ENCODE results near the gene ACP7.

ACP7 gene

GRCh38 chr19:39152066-39152465, 67.9 kb downstream of the ACP7 start:
- no peak for DNase-seq

- DNase-seq, result no peak
These were observed 70.0 kb downstream of the ACP7 start for GRCh38 chr19:39154100-39154628.

GRCh38 chr19:39154629-39155100, 70.5 kb downstream of the ACP7 start:
- no peak for DNase-seq

GRCh38 chr19:39155114-39155700, 71.0 kb downstream of the ACP7 start:
- DNase-seq, result no peak

GRCh38 chr19:39155741-39156140, 71.6 kb downstream of the ACP7 start:
- DNase-seq, result no peak

- DNase-seq, result no peak
These were observed 72.4 kb downstream of the ACP7 start for GRCh38 chr19:39156326-39157230.

- DNase-seq, result no peak
These were observed 73.3 kb downstream of the ACP7 start for GRCh38 chr19:39157275-39157996.

- DNase-seq, result no peak
These were observed 73.8 kb downstream of the ACP7 start for GRCh38 chr19:39157997-39158389.

GRCh38 chr19:39158646-39159260, 74.6 kb downstream of the ACP7 start:
- no peak for DNase-seq

- no peak for DNase-seq
These were observed 76.3 kb downstream of the ACP7 start for GRCh38 chr19:39160523-39160861.

All from NCI-H1105 treated with DMSO at 0.1 percent for 48 hours (cell line).